ENCODE measurements around the gene INF2.
A peak's percentile ranks its signal among the peaks of the same experiment; 100 is the strongest.

INF2 gene

GRCh38 chr14:104753528-104754212 is 64.3 kb downstream of the INF2 start:
- no peak for DNase-seq

- DNase-seq: no peak
Measured at GRCh38 chr14:104754213-104754851, 64.9 kb downstream of the INF2 start.

- DNase-seq: no peak
Measured at GRCh38 chr14:104755621-104756020, 66.2 kb downstream of the INF2 start.

GRCh38 chr14:104756477-104757237 is 67.2 kb downstream of the INF2 start:
- no peak for DNase-seq

- DNase-seq: no peak
Measured at GRCh38 chr14:104757238-104757585, 67.8 kb downstream of the INF2 start.

GRCh38 chr14:104757681-104758392 is 68.4 kb downstream of the INF2 start:
- DNase-seq: no peak

- DNase-seq: no peak
Measured at GRCh38 chr14:104758981-104759969, 69.9 kb downstream of the INF2 start.

GRCh38 chr14:104765517-104765916 is 76.1 kb downstream of the INF2 start:
- no peak for DNase-seq

GRCh38 chr14:104766256-104766862 is 76.9 kb downstream of the INF2 start:
- no peak for DNase-seq

GRCh38 chr14:104766863-104767633 is 77.6 kb downstream of the INF2 start:
- DNase-seq: no peak

- DNase-seq: no peak
Measured at GRCh38 chr14:104767634-104767918, 78.2 kb downstream of the INF2 start.

GRCh38 chr14:104768437-104769323 is 79.3 kb downstream of the INF2 start:
- DNase-seq: peak; percentile 84 to 87

GRCh38 chr14:104769324-104770071 is 80.1 kb downstream of the INF2 start:
- DNase-seq: no peak

GRCh38 chr14:104770072-104770579 is 80.7 kb downstream of the INF2 start:
- DNase-seq: no peak

GRCh38 chr14:104770851-104771272 is 81.4 kb downstream of the INF2 start:
- no peak for DNase-seq

GRCh38 chr14:104771374-104771773 is 82.0 kb downstream of the INF2 start:
- no peak for DNase-seq
